HEK293 (cell line): ENCODE results near the gene CMKLR1.
A peak's percentile ranks its signal among the peaks of the same experiment; 100 is the strongest.

Source experiments
- CTCF ChIA-PET: fragments of 350-600 bp; formaldehyde crosslinking; extraction: SDS; loops from one replicate; lab custom pipeline; 2021; ENCODE audit warnings: antibody characterized with exemption; lab: Yijun Ruan, JAX
- POLR2A ChIA-PET: fragments of 300-600 bp; formaldehyde crosslinking; extraction: SDS; loops from one replicate; lab custom pipeline; 2020; ENCODE audit warnings: antibody characterized with exemption, inconsistent platforms; lab: Yijun Ruan, JAX
- H3K27ac ChIP-seq: fragments of 200-500 bp; sonication (Bioruptor generic); 2 replicates; pipeline ENCODE4 v1.5.1; 2014; ENCODE audit warnings: low read depth, low read length, control low read depth, inconsistent platforms; ENCODE audit errors: extremely low read depth
- H3K36me3 ChIP-seq, 2 experiments: fragments of 200-500 bp in 1 of 2; sonication (Bioruptor generic) in 1 of 2; 1 replicate in 1 of 2; 2 replicates in 1 of 2; pipeline ENCODE4 v1.5.1; 2014 to 2017; ENCODE audit warnings: inconsistent platforms in 2 of 2, low read length in 2 of 2; ENCODE audit not compliant: control insufficient read depth in 2 of 2, insufficient read depth in 1 of 2
- H3K4me1 ChIP-seq: fragments of 200-500 bp; sonication (Bioruptor generic); 2 replicates; pipeline ENCODE4 v1.5.1; 2014; ENCODE audit warnings: mild to moderate bottlenecking, low read length, inconsistent platforms; ENCODE audit not compliant: control insufficient read depth, insufficient read depth
- H3K4me3 ChIP-seq: 2 replicates; pipeline ENCODE4 v1.5.1; 2011; ENCODE audit warnings: low read depth, mild to moderate bottlenecking, control low read depth, low read length, moderate library complexity
- H3K9me3 ChIP-seq: fragments of 200-500 bp; sonication (Bioruptor generic); 2 replicates; pipeline ENCODE4 v1.5.1; 2014; ENCODE audit warnings: low read depth, low read length, inconsistent platforms; ENCODE audit not compliant: control insufficient read depth, insufficient read depth
- EGR2 ChIP-seq: fragments of 450-650 bp; formaldehyde crosslinking; IDR thresholded peaks from 2 replicates; pipeline ENCODE4 v1.5.1; 2016; ENCODE audit warnings: low read depth, missing biosample characterization, missing genetic modification characterization
- FEZF1 ChIP-seq: fragments of 450-650 bp; formaldehyde crosslinking; IDR thresholded peaks from 2 replicates; pipeline ENCODE4 v1.5.1; 2016; ENCODE audit warnings: missing biosample characterization, missing genetic modification characterization
- GLIS1 ChIP-seq: fragments of 450-650 bp; formaldehyde crosslinking; IDR thresholded peaks from 2 replicates; pipeline ENCODE4 v1.5.1; 2016; ENCODE audit warnings: missing biosample characterization, missing genetic modification characterization
- GLIS2 ChIP-seq: fragments of 450-650 bp; formaldehyde crosslinking; IDR thresholded peaks from 2 replicates; pipeline ENCODE4 v1.5.1; 2016; ENCODE audit warnings: missing biosample characterization, missing genetic modification characterization
- HIC1 ChIP-seq: fragments of 450-650 bp; formaldehyde crosslinking; IDR thresholded peaks from 2 replicates; pipeline ENCODE4 v1.5.1; 2016; ENCODE audit warnings: missing biosample characterization, missing genetic modification characterization
- KLF1 ChIP-seq: fragments of 450-650 bp; formaldehyde crosslinking; IDR thresholded peaks from 2 replicates; pipeline ENCODE4 v1.5.1; 2016; ENCODE audit warnings: missing biosample characterization, missing genetic modification characterization
- MEIS1 ChIP-seq: sonication (generic); formaldehyde crosslinking; IDR thresholded peaks from 2 replicates; pipeline ENCODE4 v1.8.1; 2022; ENCODE audit warnings: missing genetic modification reagents, mild to moderate bottlenecking, borderline replicate concordance
- PRDM6 ChIP-seq: fragments of 450-650 bp; formaldehyde crosslinking; IDR thresholded peaks from 2 replicates; pipeline ENCODE4 v1.5.1; 2017; ENCODE audit warnings: missing biosample characterization, missing genetic modification characterization
- SP2 ChIP-seq: fragments of 450-650 bp; formaldehyde crosslinking; IDR thresholded peaks from 2 replicates; pipeline ENCODE4 v1.5.1; 2016; ENCODE audit warnings: missing biosample characterization, missing genetic modification characterization
- ZBTB17 ChIP-seq: fragments of 450-650 bp; formaldehyde crosslinking; IDR thresholded peaks from 2 replicates; pipeline ENCODE4 v1.5.1; 2016; ENCODE audit warnings: missing biosample characterization, missing genetic modification characterization
- ZFP41 ChIP-seq: fragments of 450-650 bp; formaldehyde crosslinking; IDR thresholded peaks from 2 replicates; pipeline ENCODE4 v1.5.1; 2016; ENCODE audit warnings: missing biosample characterization, missing genetic modification characterization, borderline replicate concordance
- ZNF133 ChIP-seq: fragments of 450-650 bp; formaldehyde crosslinking; IDR thresholded peaks from 2 replicates; pipeline ENCODE4 v1.5.1; 2016; ENCODE audit warnings: missing biosample characterization, missing genetic modification characterization
- ZNF140 ChIP-seq: fragments of 450-650 bp; formaldehyde crosslinking; IDR thresholded peaks from 2 replicates; pipeline ENCODE4 v1.5.1; 2016; ENCODE audit warnings: missing biosample characterization, missing genetic modification characterization
- ZNF184 ChIP-seq: fragments of 450-650 bp; IDR thresholded peaks from 2 replicates; pipeline ENCODE4 v1.5.1; 2018; ENCODE audit warnings: missing biosample characterization, mild to moderate bottlenecking, missing genetic modification characterization
- ZNF221 ChIP-seq: fragments of 450-650 bp; formaldehyde crosslinking; IDR thresholded peaks from 2 replicates; pipeline ENCODE4 v1.5.1; 2017; ENCODE audit warnings: missing biosample characterization, missing genetic modification characterization, borderline replicate concordance
- ZNF223 ChIP-seq: fragments of 450-650 bp; formaldehyde crosslinking; IDR thresholded peaks from 2 replicates; pipeline ENCODE4 v1.5.1; 2016; ENCODE audit warnings: missing biosample characterization, missing genetic modification characterization
- ZNF341 ChIP-seq: fragments of 450-650 bp; formaldehyde crosslinking; IDR thresholded peaks from 2 replicates; pipeline ENCODE4; 2016; ENCODE audit warnings: low read depth, missing biosample characterization, missing genetic modification characterization
- ZNF354C ChIP-seq: fragments of 450-650 bp; formaldehyde crosslinking; IDR thresholded peaks from 2 replicates; pipeline ENCODE4 v1.5.1; 2016; ENCODE audit warnings: missing biosample characterization, missing genetic modification characterization, low read depth, borderline replicate concordance
- ZNF37A ChIP-seq: fragments of 450-650 bp; IDR thresholded peaks from 2 replicates; pipeline ENCODE4 v1.5.1; 2018; ENCODE audit warnings: missing biosample characterization, missing genetic modification characterization
- ZNF433 ChIP-seq: fragments of 450-650 bp; formaldehyde crosslinking; IDR thresholded peaks from 2 replicates; pipeline ENCODE4 v1.5.1; 2016; ENCODE audit warnings: missing biosample characterization, missing genetic modification characterization, low read depth
- ZNF510 ChIP-seq: fragments of 450-650 bp; formaldehyde crosslinking; IDR thresholded peaks from 2 replicates; pipeline ENCODE4 v1.5.1; 2018; ENCODE audit warnings: mild to moderate bottlenecking, missing genetic modification characterization, missing biosample characterization; ENCODE audit not compliant: insufficient replicate concordance
- ZNF521 ChIP-seq: fragments of 450-650 bp; formaldehyde crosslinking; IDR thresholded peaks from 2 replicates; pipeline ENCODE4 v1.5.1; 2017; ENCODE audit warnings: missing biosample characterization, mild to moderate bottlenecking, missing genetic modification characterization
- ZNF549 ChIP-seq: fragments of 450-650 bp; IDR thresholded peaks from 2 replicates; pipeline ENCODE4 v1.5.1; 2018; ENCODE audit warnings: missing biosample characterization, missing genetic modification characterization, mild to moderate bottlenecking, inconsistent platforms, moderate library complexity
- ZNF558 ChIP-seq: fragments of 450-650 bp; formaldehyde crosslinking; IDR thresholded peaks from 2 replicates; pipeline ENCODE4 v1.5.1; 2016; ENCODE audit warnings: missing biosample characterization, missing genetic modification characterization
- ZNF621 ChIP-seq: fragments of 450-650 bp; formaldehyde crosslinking; IDR thresholded peaks from 2 replicates; pipeline ENCODE4 v1.5.1; 2017; ENCODE audit warnings: missing biosample characterization, missing genetic modification characterization
- ZNF707 ChIP-seq: fragments of 450-650 bp; formaldehyde crosslinking; IDR thresholded peaks from 2 replicates; pipeline ENCODE4 v1.5.1; 2016; ENCODE audit warnings: missing biosample characterization, missing genetic modification characterization
- ZNF768 ChIP-seq: fragments of 450-650 bp; formaldehyde crosslinking; IDR thresholded peaks from 2 replicates; pipeline ENCODE4 v1.5.1; 2018; ENCODE audit warnings: missing biosample characterization, mild to moderate bottlenecking, missing genetic modification characterization
- ZNF776 ChIP-seq: fragments of 450-650 bp; formaldehyde crosslinking; IDR thresholded peaks from 2 replicates; pipeline ENCODE4 v1.5.0; 2017; ENCODE audit warnings: missing biosample characterization, missing genetic modification characterization, borderline replicate concordance
- ZNF791 ChIP-seq: fragments of 450-650 bp; formaldehyde crosslinking; IDR thresholded peaks from 2 replicates; pipeline ENCODE4 v1.5.1; 2016; ENCODE audit warnings: missing biosample characterization, missing genetic modification characterization
- ZNF837 ChIP-seq: fragments of 450-650 bp; formaldehyde crosslinking; IDR thresholded peaks from 2 replicates; pipeline ENCODE4 v1.5.1; 2016; ENCODE audit warnings: missing biosample characterization, missing genetic modification characterization
- ZSCAN16 ChIP-seq: fragments of 450-650 bp; formaldehyde crosslinking; IDR thresholded peaks from 2 replicates; pipeline ENCODE4 v1.5.1; 2016; ENCODE audit warnings: missing biosample characterization, missing genetic modification characterization
- ZSCAN5A ChIP-seq: fragments of 450-650 bp; formaldehyde crosslinking; IDR thresholded peaks from 2 replicates; pipeline ENCODE4 v1.5.1; 2016; ENCODE audit warnings: missing biosample characterization, missing genetic modification characterization

Gene CMKLR1

GRCh38 chr12:108297424-108297823 is 41.7 kb downstream of the CMKLR1 start:
- CTCF ChIA-PET = no interaction called here
- Histone ChIP-seq H3K4me1 (no peaks in the 10 kb centered on the region), H3K4me3 (no peak overlapping the region), H3K36me3 (no peaks in the 10 kb centered on the region), H3K9me3 (no peaks in the 10 kb centered on the region), H3K27ac (no peak overlapping the region)
- TF ChIP-seq ZNF433 = no peak
- peak; percentile 54; the same call in 1 of the 2 replicates for TF ChIP-seq ZNF768
- no peak for TF ChIP-seq ZNF140 (tag by site-specific recombination)
- TF ChIP-seq ZNF184 = no peak
- TF ChIP-seq ZNF354C (tag by site-specific recombination) = no peak
- no peak for TF ChIP-seq HIC1 (tag by site-specific recombination)
- TF ChIP-seq ZNF223 (tag by site-specific recombination) = no peak
- POLR2A ChIA-PET = no interaction called here

GRCh38 chr12:108296945-108297344 is 42.2 kb downstream of the CMKLR1 start:
- no peaks in the 10 kb centered on the region for H3K9me3 ChIP-seq
- no peaks in the 10 kb centered on the region for H3K4me1 ChIP-seq
- CTCF ChIA-PET = interaction anchor here (0.7 to 0.8 kb wide), 2 partner anchors 134 to 159 kb away, joined by 3 read pairs; no protein-coding TSS in a partner anchor

GRCh38 chr12:108295641-108296040 is 43.5 kb downstream of the CMKLR1 start:
- TF ChIP-seq ZNF510 (tag by site-specific recombination) (no peak), ZNF221 (no peak), ZNF791 (no peak), FEZF1 (tag by site-specific recombination) (no peak), ZNF837 (tag by site-specific recombination) (no peak), ZBTB17 (tag by site-specific recombination) (no peak), ZNF341 (tag by site-specific recombination) (no peak), ZNF521 (no peak), ZNF621 (tag by site-specific recombination) (no peak), GLIS1 (tag by site-specific recombination) (no peak), ZNF776 (tag by site-specific recombination) (no peak), ZFP41 (tag by site-specific recombination) (no peak), SP2 (tag by site-specific recombination) (no peak)
- Histone ChIP-seq H3K27ac (no peak overlapping the region), H3K36me3 (no peaks in the 10 kb centered on the region), H3K4me3 (no peak overlapping the region), H3K9me3 (no peaks in the 10 kb centered on the region), H3K4me1 (no peaks in the 10 kb centered on the region)
- ChIA-PET CTCF (interaction anchor here (0.6 to 0.7 kb wide), 2 partner anchors 119 to 185 kb away, joined by 3 read pairs; no protein-coding TSS in a partner anchor), POLR2A (no interaction called here)

More at GRCh38 chr12:108296945-108297344, 42.2 kb downstream of the CMKLR1 start:
- POLR2A ChIA-PET = no interaction called here
- no peak for TF ChIP-seq ZSCAN5A (tag by site-specific recombination)
- TF ChIP-seq MEIS1 (CRISPR knock-in tag) = no peak
- TF ChIP-seq ZNF549 (tag by site-specific recombination) = no peak
- TF ChIP-seq ZSCAN16 (tag by site-specific recombination) = no peak
- TF ChIP-seq EGR2 (tag by site-specific recombination) = no peak
- no peak for TF ChIP-seq ZNF558 (tag by site-specific recombination)
- no peak for TF ChIP-seq KLF1 (tag by site-specific recombination)
- TF ChIP-seq ZNF707 (tag by site-specific recombination) = no peak
- TF ChIP-seq GLIS2 (tag by site-specific recombination) = no peak
- TF ChIP-seq ZNF133 (tag by site-specific recombination) = no peak
- TF ChIP-seq ZNF37A (tag by site-specific recombination) = no peak
- no peak for TF ChIP-seq PRDM6 (tag by site-specific recombination)
- H3K27ac ChIP-seq = no peak overlapping the region
- H3K36me3 ChIP-seq = no peaks in the 10 kb centered on the region
- no peak overlapping the region for H3K4me3 ChIP-seq
